ENCODE data around the gene VN1R5.

DNA sequence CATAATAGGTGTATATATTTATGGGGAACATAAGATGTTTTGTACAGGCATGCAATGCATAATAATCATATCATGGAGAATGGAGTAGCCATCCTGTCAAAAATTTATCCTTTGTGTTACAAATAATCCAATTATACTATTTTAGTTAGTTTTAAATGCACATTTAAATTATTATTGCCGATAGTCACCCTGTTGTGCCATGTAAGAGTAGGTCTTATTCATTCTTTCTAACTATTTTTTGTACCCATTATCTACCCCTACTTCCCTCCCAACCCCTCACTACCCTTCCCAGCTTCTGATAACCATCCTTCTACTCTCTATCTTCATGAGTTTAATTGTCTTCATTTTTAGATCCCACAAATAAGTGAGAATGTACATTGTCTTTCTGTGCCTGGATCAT lies 8.3 kb upstream of the VN1R5 start:
- TF ChIP-seq, protein P1, sequence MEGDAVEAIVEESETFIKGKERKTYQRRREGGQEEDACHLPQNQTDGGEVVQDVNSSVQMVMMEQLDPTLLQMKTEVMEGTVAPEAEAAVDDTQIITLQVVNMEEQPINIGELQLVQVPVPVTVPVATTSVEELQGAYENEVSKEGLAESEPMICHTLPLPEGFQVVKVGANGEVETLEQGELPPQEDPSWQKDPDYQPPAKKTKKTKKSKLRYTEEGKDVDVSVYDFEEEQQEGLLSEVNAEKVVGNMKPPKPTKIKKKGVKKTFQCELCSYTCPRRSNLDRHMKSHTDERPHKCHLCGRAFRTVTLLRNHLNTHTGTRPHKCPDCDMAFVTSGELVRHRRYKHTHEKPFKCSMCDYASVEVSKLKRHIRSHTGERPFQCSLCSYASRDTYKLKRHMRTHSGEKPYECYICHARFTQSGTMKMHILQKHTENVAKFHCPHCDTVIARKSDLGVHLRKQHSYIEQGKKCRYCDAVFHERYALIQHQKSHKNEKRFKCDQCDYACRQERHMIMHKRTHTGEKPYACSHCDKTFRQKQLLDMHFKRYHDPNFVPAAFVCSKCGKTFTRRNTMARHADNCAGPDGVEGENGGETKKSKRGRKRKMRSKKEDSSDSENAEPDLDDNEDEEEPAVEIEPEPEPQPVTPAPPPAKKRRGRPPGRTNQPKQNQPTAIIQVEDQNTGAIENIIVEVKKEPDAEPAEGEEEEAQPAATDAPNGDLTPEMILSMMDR (IDR thresholded peaks at IDR 0.05; ENCODE audit: low read depth, low read length): no peak
- TF ChIP-seq, protein P2, sequence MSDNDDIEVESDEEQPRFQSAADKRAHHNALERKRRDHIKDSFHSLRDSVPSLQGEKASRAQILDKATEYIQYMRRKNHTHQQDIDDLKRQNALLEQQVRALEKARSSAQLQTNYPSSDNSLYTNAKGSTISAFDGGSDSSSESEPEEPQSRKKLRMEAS (IDR thresholded peaks at IDR 0.05; ENCODE audit: low read depth, low read length): no peak
